K562 (cell line): ENCODE results near the gene TMEM89. TPM values are rescaled to one million over a fixed set of nuclear protein-coding genes. Genes with fewer than 3 reads are reported as not detected.

Experiments
- AFF4 ChIP-seq: sonication (generic); formaldehyde crosslinking; IDR thresholded peaks from 2 replicates; pipeline ENCODE4 v1.8.0; 2023; ENCODE audit warnings: mild to moderate bottlenecking, missing genetic modification reagents
- ARID3B ChIP-seq: fragments of 250-450 bp; sonication (Bioruptor Pico); IDR thresholded peaks from 2 replicates; pipeline ENCODE4 v1.4.0; 2020; ENCODE audit warnings: borderline replicate concordance
- CTCF ChIP-seq, 3 experiments: IDR thresholded peaks in 2 of 3; conservative IDR thresholded peaks in 1 of 3; 2 replicates each; pipeline ENCODE4 v1.5.1; 2011 to 2012; ENCODE audit warnings: low read length in 3 of 3, mild to moderate bottlenecking in 3 of 3, control low read depth in 2 of 3, improper control_type of control experiment in 1 of 3, inconsistent platforms in 1 of 3, low read depth in 1 of 3, mixed read lengths in 1 of 3, moderate library complexity in 1 of 3; ENCODE audit not compliant: insufficient read depth in 2 of 3
- DPF2 ChIP-seq: fragments of 450-650 bp; IDR thresholded peaks from 2 replicates; pipeline ENCODE4 v1.6.1; 2016
- EZH2 ChIP-seq: IDR thresholded peaks from 2 replicates; pipeline ENCODE4 v1.6.1; 2012; ENCODE audit warnings: low read depth, mild to moderate bottlenecking, inconsistent platforms, low read length, borderline replicate concordance
- JUNB ChIP-seq: fragments of 450-650 bp; formaldehyde crosslinking; conservative IDR thresholded peaks from 2 replicates; pipeline ENCODE4 v1.4.0; 2020; ENCODE audit warnings: mild to moderate bottlenecking
- KHSRP ChIP-seq: fragments of 450-650 bp; IDR thresholded peaks from 2 replicates; pipeline ENCODE4 v1.6.1; 2017
- MITF ChIP-seq: IDR thresholded peaks from 2 replicates; pipeline ENCODE4 v1.6.1; 2014; ENCODE audit warnings: antibody characterized with exemption
- NFE2L1 ChIP-seq: fragments of 450-650 bp; IDR thresholded peaks from 2 replicates; pipeline ENCODE4 v1.6.1; 2016; ENCODE audit warnings: missing genetic modification characterization, low read depth, mild to moderate bottlenecking, missing compliant biosample characterization, moderate library complexity, borderline replicate concordance
- PHF20 ChIP-seq: fragments of 450-650 bp; IDR thresholded peaks from 2 replicates; pipeline ENCODE4 v1.6.1; 2018; ENCODE audit not compliant: partially characterized antibody
- SMARCE1 ChIP-seq: fragments of 450-650 bp; IDR thresholded peaks from 2 replicates; pipeline ENCODE4 v1.7.1; 2016; ENCODE audit warnings: mild to moderate bottlenecking
- SMC3 ChIP-seq: conservative IDR thresholded peaks from 2 replicates; pipeline ENCODE4 v1.6.1; 2011; ENCODE audit warnings: low read depth, low read length, improper control_type of control experiment; ENCODE audit not compliant: insufficient read depth
- SOX6 ChIP-seq: fragments of 450-650 bp; IDR thresholded peaks from 2 replicates; pipeline ENCODE4 v1.6.1; 2014; ENCODE audit warnings: mild to moderate bottlenecking
- TAF9B ChIP-seq: fragments of 450-650 bp; IDR thresholded peaks from 2 replicates; pipeline ENCODE4 v1.6.1; 2018; ENCODE audit warnings: mild to moderate bottlenecking; ENCODE audit not compliant: partially characterized antibody
- XRCC5 ChIP-seq: fragments of 200-400 bp; formaldehyde crosslinking; IDR thresholded peaks from 2 replicates; pipeline ENCODE4 v1.6.1; 2017; ENCODE audit warnings: low read depth, mild to moderate bottlenecking, low read length
- ZNF175 ChIP-seq: fragments of 200-800 bp; sonication (Bioruptor generic); IDR thresholded peaks from 2 replicates; pipeline ENCODE4 v1.6.1; 2016; ENCODE audit warnings: low read depth, mild to moderate bottlenecking, missing genetic modification characterization, missing compliant biosample characterization
- ZNF76 ChIP-seq: fragments of 250-450 bp; sonication (Bioruptor Pico); IDR thresholded peaks from 2 replicates; pipeline ENCODE4 v1.4.0; 2020; ENCODE audit warnings: mild to moderate bottlenecking, moderate library complexity, borderline replicate concordance
- ZNF778 ChIP-seq: fragments of 450-650 bp; formaldehyde crosslinking; IDR thresholded peaks from 2 replicates; pipeline ENCODE4 v1.4.0; 2020; ENCODE audit warnings: mild to moderate bottlenecking, moderate library complexity
- polyA plus RNA-seq, 8 experiments: library from polyadenylated mRNA; depleted of rRNA in 4 of 8; stranded (reverse) in 5 of 8; unstranded in 3 of 8; fragments of >200 nt; fragmentation: Nextera tagmentation in 2 of 8; fragmentation: Illumina TruSeq in 1 of 8; extraction: Ambion mirVana in 2 of 8; extraction: Trizol in 1 of 8; gene quantifications; 2 replicates each; pipeline versions ENCODE4 v1.2.1 to v1.2.3, GENCODE V29; 2011 to 2014; ENCODE audit warnings: inconsistent platforms in 1 of 8, missing spikeins in 1 of 8
- total RNA-seq, 7 experiments: library from RNA; depleted of rRNA in 6 of 7; stranded (reverse); fragments of >200 nt in 6 of 7; fragmentation: Illumina TruSeq in 2 of 7; extraction: Trizol in 2 of 7; gene quantifications; 2 replicates each; pipeline versions ENCODE4 v1.2.1 to v1.2.3, GENCODE V29; 2011 to 2021; ENCODE audit warnings: low replicate concordance in 1 of 7
- TF ChIP-seq, protein P1 (sequence below): fragments of 250-450 bp; sonication (Bioruptor Pico); IDR thresholded peaks from 2 replicates; pipeline ENCODE4 v1.8.0; 2021; ENCODE audit warnings: moderate library complexity, mild to moderate bottlenecking, inconsistent platforms

The TMEM89 gene
- total and polyA plus RNA-seq, 9 of the 15 experiments (the other 6 are each of a cell fraction or from before 2014, with no cell fraction given): not detected

GRCh38 chr3:48635222-48636021 is 13.9 kb upstream of the TMEM89 start, which contains the start of gene SLC26A6 (continued):
- TF ChIP-seq CTCF (IDR thresholded peaks at IDR 0.05 in 2 of 3, conservative IDR thresholded peaks at IDR 0.05 in 1 of 3; ENCODE audit: insufficient read depth in 2 of 3, low read depth in 1 of 3, low read length in 3 of 3) (peak; percentile 65 to 78 (median 70)), TAF9B (no peak), ZNF778 (CRISPR knock-in tag) (no peak), MITF (no peak), ZNF76 (CRISPR knock-in tag) (no peak), SMARCE1 (no peak), EZH2 (no peak), ZNF175 (CRISPR knock-in tag) (no peak), PHF20 (peak; percentile 68), XRCC5 (peak; percentile 37; the same call in 1 of the 2 replicates), JUNB (CRISPR knock-in tag) (no peak), DPF2 (no peak), ARID3B (no peak), AFF4 (CRISPR knock-in tag) (peak; percentile 80), NFE2L1 (tag) (no peak), SOX6 (0 out of 2 replicates have a peak, but pooled peaks have one; percentile 18), KHSRP (no peak), SMC3 (0 out of 2 replicates have a peak, but pooled peaks have one; percentile 24)
- TF ChIP-seq, protein P1, sequence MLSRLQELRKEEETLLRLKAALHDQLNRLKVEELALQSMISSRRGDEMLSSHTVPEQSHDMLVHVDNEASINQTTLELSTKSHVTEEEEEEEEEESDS (CRISPR knock-in tag): no peak
